HepG2 (cell line): ENCODE data around the gene SAMD4A. TPM values are rescaled to one million over a fixed set of nuclear protein-coding genes. Genes with fewer than 3 reads are reported as not detected.

ENCODE experiments used
- IRF1 ChIP-seq: sonication (generic); formaldehyde crosslinking; IDR thresholded peaks from 2 replicates; pipeline ENCODE4 v1.4.0; 2020; ENCODE audit warnings: low read depth, mild to moderate bottlenecking, missing genetic modification reagents
- ISL2 ChIP-seq: sonication (generic); formaldehyde crosslinking; IDR thresholded peaks from 2 replicates; pipeline ENCODE4 v1.5.0; 2020; ENCODE audit warnings: missing genetic modification reagents
- PRDM10 ChIP-seq: sonication (generic); formaldehyde crosslinking; IDR thresholded peaks from 2 replicates; pipeline ENCODE4 v1.4.0; 2020; ENCODE audit warnings: low read depth, missing genetic modification reagents
- RBM39 ChIP-seq: fragments of 200-400 bp; formaldehyde crosslinking; IDR thresholded peaks from one replicate; pipeline ENCODE4 v1.6.1; 2018; ENCODE audit warnings: antibody characterized with exemption, mild to moderate bottlenecking, low read depth, low read length; ENCODE audit not compliant: poor library complexity, severe bottlenecking
- RFXAP ChIP-seq: sonication (generic); formaldehyde crosslinking; IDR thresholded peaks from 2 replicates; pipeline ENCODE4 v1.4.0; 2020; ENCODE audit warnings: missing genetic modification reagents, borderline replicate concordance
- SIN3A ChIP-seq: IDR thresholded peaks from 2 replicates; pipeline ENCODE4 v1.6.1; 2011; ENCODE audit warnings: low read depth, mild to moderate bottlenecking, control low read depth, low read length, borderline replicate concordance
- ZNF318 ChIP-seq: sonication (generic); formaldehyde crosslinking; IDR thresholded peaks from 2 replicates; pipeline ENCODE4 v1.4.0; 2020; ENCODE audit warnings: mild to moderate bottlenecking, missing genetic modification reagents
- ZNF512B ChIP-seq: sonication (generic); formaldehyde crosslinking; IDR thresholded peaks from 2 replicates; pipeline ENCODE4 v1.5.1; 2020; ENCODE audit warnings: missing genetic modification reagents, mild to moderate bottlenecking, borderline replicate concordance
- ZNF639 ChIP-seq: conservative IDR thresholded peaks from 2 replicates; pipeline ENCODE4 v1.6.1; 2018; ENCODE audit warnings: missing genetic modification reagents
- polyA plus RNA-seq, 8 experiments: library from polyadenylated mRNA; depleted of rRNA in 3 of 8; stranded (reverse) in 7 of 8; unstranded in 1 of 8; fragments of >200 nt; fragmentation: Illumina TruSeq in 4 of 8; extraction: Trizol in 4 of 8; gene quantifications; 2 replicates each; pipeline versions ENCODE4 v1.2.1 to v1.2.3, GENCODE V29; 2011 to 2016; ENCODE audit warnings: low read depth in 4 of 8, missing spikeins in 1 of 8, mixed read lengths in 1 of 8; ENCODE audit not compliant: insufficient read depth in 1 of 8
- total RNA-seq, 5 experiments: library from RNA; depleted of rRNA; stranded (reverse); fragments of >200 nt; fragmentation: Illumina TruSeq; extraction: Trizol; gene quantifications; 2 replicates each; pipeline ENCODE4 v1.2.3, GENCODE V29; 2016; ENCODE audit warnings: low read depth in 1 of 5

Gene SAMD4A
- total and polyA plus RNA-seq, 2 of the 13 experiments (the other 11 are each of a cell fraction or from before 2014, with no cell fraction given), result 11.8 to 13.0 TPM

- no peak for TF ChIP-seq RFXAP (CRISPR knock-in tag)
- TF ChIP-seq ZNF512B (CRISPR knock-in tag), result no peak
- no peak for TF ChIP-seq SIN3A
- TF ChIP-seq PRDM10 (CRISPR knock-in tag), result no peak
- TF ChIP-seq ZNF639 (CRISPR knock-in tag), result no peak
- TF ChIP-seq ZNF318 (CRISPR knock-in tag), result no peak
- no peak for TF ChIP-seq RBM39
- TF ChIP-seq IRF1, result no peak
- 0 out of 2 replicates have a peak, but pooled peaks have one; percentile 51 for TF ChIP-seq ISL2 (CRISPR knock-in tag)
Measured at GRCh38 chr14:54556535-54556934, 10.4 kb upstream of the SAMD4A start (continued).
